A549 treated with Mapracorat at 1 μM for 4 hours (cell line): Measurements from ENCODE around the gene LZTR1. TPM values are rescaled to one million over a fixed set of nuclear protein-coding genes. Genes with fewer than 3 reads are reported as not detected.

Experiments used
- total RNA-seq: library from RNA; stranded (reverse); fragments of 200-300 nt; extraction: Qiagen RNA extraction; gene quantifications from 5 replicates; pipeline ENCODE4 v1.2.3, GENCODE V29; 2022

Gene LZTR1
- 12.9 to 22.1 TPM (median 17.8 TPM) in 5 replicates for total RNA-seq

GRCh38 chr22:20981787-20982562 is at the start of gene LZTR1:
Gene LZTR1 (plus strand): TSS chr22:20982297. CDS start chr22:20982372, 75 bp downstream.

GRCh38 chr22:20966883-20967696 is 15.0 kb upstream of the LZTR1 start, which contains the start of gene AIFM3:
Gene AIFM3 (plus strand): TSS chr22:20967255. CDS start chr22:20967945, 690 bp downstream.

GRCh38 chr22:21001601-21002325 is 19.7 kb downstream of the LZTR1 start, which contains the start of gene THAP7:
Gene THAP7 (minus strand): TSS chr22:21002118. CDS start chr22:21001911, 207 bp downstream.

GRCh38 chr22:21014726-21015465 is 32.8 kb downstream of the LZTR1 start, which contains the start of gene P2RX6:
Gene P2RX6 (plus strand): TSS chr22:21015165. CDS start chr22:21015175, 10 bp downstream.

GRCh38 chr22:21032037-21032867 is 50.2 kb downstream of the LZTR1 start, which contains the start of gene SLC7A4:
Gene SLC7A4 (minus strand): TSS chr22:21032561. CDS start chr22:21031812, 749 bp downstream.

GRCh38 chr22:21045585-21046294 is 63.6 kb downstream of the LZTR1 start, which contains the start of gene LRRC74B:
Gene LRRC74B (plus strand): TSS chr22:21045946. CDS start chr22:21045987, 41 bp downstream.

Other genes starting within 250 kb of the LZTR1 start
- 0.07 TPM in 1 of 5 replicates, not detected in the others for gene SERPIND1, start 208.2 kb upstream of the LZTR1 start, total RNA-seq
- gene PI4KA, start 123.5 kb upstream of the LZTR1 start, total RNA-seq = 19.7 to 22.7 TPM (median 20.3 TPM) in 5 replicates
- 12.4 to 18.2 TPM (median 15.1 TPM) in 5 replicates for gene SNAP29, start 123.3 kb upstream of the LZTR1 start, total RNA-seq
- gene CRKL, start 64.9 kb upstream of the LZTR1 start, total RNA-seq = 21.0 to 22.9 TPM (median 21.3 TPM) in 5 replicates
- gene AIFM3, start 15.0 kb upstream of the LZTR1 start, total RNA-seq = 1.7 to 4.4 TPM (median 3.0 TPM) in 5 replicates
- 16.3 to 26.8 TPM (median 22.2 TPM) in 5 replicates for gene THAP7, start 19.8 kb downstream of the LZTR1 start, total RNA-seq
- gene P2RX6, start 32.9 kb downstream of the LZTR1 start, total RNA-seq = 0.34 to 0.84 TPM (median 0.56 TPM) in 5 replicates
- gene SLC7A4, start 50.3 kb downstream of the LZTR1 start, total RNA-seq = not detected in 5 replicates
- not detected in 5 replicates for gene LRRC74B, start 63.6 kb downstream of the LZTR1 start, total RNA-seq